Rectal smooth muscle tissue (tissue), 1 donor: ENCODE data around the gene TTBK1.

Experiments used
- H3K27ac ChIP-seq: one replicate; pipeline ENCODE4 v1.7.0; 2013; ENCODE audit warnings: low read depth, low read length, inconsistent platforms
- H3K27me3 ChIP-seq: one replicate; pipeline ENCODE4 v1.7.0; 2013; ENCODE audit warnings: low read length; ENCODE audit not compliant: control insufficient read depth, insufficient read depth
- H3K36me3 ChIP-seq: one replicate; pipeline ENCODE4 v1.7.0; 2013; ENCODE audit warnings: low read length; ENCODE audit not compliant: control insufficient read depth, insufficient read depth
- H3K4me1 ChIP-seq: one replicate; pipeline ENCODE4 v1.7.0; 2013; ENCODE audit warnings: low read length; ENCODE audit not compliant: control insufficient read depth, insufficient read depth
- H3K4me3 ChIP-seq: one replicate; pipeline ENCODE4 v1.7.0; 2013; ENCODE audit warnings: low read length
- H3K9ac ChIP-seq: one replicate; pipeline ENCODE4 v1.7.0; 2013; ENCODE audit warnings: low read length

The TTBK1 gene

DNA sequence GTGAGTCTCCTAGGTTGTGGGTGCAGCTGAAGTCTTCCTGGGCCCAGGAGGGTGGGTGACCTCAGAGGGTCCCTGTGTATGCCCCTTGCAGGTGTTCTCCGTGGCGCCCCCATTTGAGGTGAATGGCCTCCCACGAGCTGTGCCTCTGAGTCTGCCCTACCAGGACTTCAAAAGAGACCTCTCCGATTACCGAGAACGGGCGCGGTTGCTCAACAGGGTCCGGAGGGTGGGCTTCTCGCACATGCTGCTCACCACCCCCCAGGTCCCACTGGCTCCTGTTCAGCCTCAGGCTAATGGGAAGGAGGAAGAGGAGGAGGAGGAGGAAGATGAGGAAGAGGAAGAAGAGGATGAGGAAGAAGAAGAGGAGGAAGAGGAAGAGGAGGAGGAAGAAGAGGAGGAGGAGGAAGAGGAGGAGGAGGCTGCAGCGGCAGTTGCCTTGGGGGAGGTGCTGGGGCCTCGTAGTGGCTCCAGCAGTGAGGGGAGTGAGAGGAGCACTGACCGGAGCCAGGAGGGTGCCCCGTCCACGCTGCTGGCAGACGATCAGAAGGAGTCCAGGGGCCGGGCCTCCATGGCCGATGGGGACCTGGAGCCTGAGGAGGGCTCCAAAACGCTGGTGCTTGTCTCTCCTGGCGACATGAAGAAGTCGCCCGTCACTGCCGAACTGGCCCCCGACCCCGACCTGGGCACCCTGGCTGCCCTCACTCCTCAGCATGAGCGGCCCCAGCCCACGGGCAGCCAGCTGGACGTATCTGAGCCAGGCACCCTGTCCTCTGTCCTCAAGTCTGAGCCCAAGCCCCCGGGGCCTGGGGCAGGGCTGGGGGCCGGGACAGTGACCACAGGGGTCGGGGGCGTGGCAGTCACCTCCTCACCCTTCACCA is 39.6 kb downstream of the TTBK1 start:
- H3K27me3 ChIP-seq, result peaks cover 3% of the 10 kb centered on the region
- no peaks in the 10 kb centered on the region for H3K36me3 ChIP-seq
- H3K9ac ChIP-seq, result no peak overlapping the region
- H3K27ac ChIP-seq, result no peak overlapping the region
- H3K4me3 ChIP-seq, result no peak overlapping the region
- peaks cover 5% of the 10 kb centered on the region for H3K4me1 ChIP-seq

DNA sequence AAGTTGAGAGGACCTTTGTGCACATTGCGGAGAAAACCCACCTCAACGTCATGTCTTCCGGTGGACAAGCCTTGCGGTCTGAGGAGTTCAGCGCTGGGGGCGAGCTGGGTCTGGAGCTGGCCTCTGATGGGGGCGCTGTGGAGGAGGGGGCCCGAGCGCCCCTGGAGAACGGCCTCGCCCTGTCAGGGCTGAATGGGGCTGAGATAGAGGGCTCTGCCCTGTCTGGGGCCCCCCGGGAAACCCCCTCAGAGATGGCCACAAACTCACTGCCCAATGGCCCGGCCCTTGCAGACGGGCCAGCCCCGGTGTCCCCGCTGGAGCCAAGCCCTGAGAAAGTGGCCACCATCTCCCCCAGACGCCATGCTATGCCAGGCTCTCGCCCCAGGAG is 40.2 kb downstream of the TTBK1 start:
- H3K27ac ChIP-seq, result no peak overlapping the region
- no peaks in the 10 kb centered on the region for H3K36me3 ChIP-seq
- H3K4me3 ChIP-seq, result no peak overlapping the region
- peaks cover 2% of the 10 kb centered on the region for H3K4me1 ChIP-seq
- H3K27me3 ChIP-seq, result peaks cover 3% of the 10 kb centered on the region
- no peak overlapping the region for H3K9ac ChIP-seq

DNA sequence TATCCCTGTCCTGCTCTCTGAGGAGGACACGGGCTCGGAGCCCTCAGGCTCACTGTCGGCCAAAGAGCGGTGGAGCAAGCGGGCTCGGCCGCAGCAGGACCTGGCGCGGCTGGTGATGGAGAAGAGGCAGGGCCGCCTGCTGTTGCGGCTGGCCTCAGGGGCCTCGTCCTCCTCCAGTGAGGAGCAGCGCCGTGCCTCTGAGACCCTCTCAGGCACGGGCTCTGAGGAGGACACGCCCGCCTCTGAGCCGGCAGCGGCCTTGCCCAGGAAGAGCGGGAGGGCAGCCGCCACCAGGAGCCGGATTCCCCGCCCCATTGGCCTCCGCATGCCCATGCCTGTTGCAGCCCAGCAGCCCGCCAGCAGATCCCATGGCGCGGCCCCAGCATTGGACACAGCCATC is 40.6 kb downstream of the TTBK1 start:
- H3K4me1 ChIP-seq, result no peaks in the 10 kb centered on the region
- H3K4me3 ChIP-seq, result no peak overlapping the region
- no peak overlapping the region for H3K27ac ChIP-seq
- H3K27me3 ChIP-seq, result peaks cover 3% of the 10 kb centered on the region
- no peak overlapping the region for H3K9ac ChIP-seq
- H3K36me3 ChIP-seq, result no peaks in the 10 kb centered on the region

DNA sequence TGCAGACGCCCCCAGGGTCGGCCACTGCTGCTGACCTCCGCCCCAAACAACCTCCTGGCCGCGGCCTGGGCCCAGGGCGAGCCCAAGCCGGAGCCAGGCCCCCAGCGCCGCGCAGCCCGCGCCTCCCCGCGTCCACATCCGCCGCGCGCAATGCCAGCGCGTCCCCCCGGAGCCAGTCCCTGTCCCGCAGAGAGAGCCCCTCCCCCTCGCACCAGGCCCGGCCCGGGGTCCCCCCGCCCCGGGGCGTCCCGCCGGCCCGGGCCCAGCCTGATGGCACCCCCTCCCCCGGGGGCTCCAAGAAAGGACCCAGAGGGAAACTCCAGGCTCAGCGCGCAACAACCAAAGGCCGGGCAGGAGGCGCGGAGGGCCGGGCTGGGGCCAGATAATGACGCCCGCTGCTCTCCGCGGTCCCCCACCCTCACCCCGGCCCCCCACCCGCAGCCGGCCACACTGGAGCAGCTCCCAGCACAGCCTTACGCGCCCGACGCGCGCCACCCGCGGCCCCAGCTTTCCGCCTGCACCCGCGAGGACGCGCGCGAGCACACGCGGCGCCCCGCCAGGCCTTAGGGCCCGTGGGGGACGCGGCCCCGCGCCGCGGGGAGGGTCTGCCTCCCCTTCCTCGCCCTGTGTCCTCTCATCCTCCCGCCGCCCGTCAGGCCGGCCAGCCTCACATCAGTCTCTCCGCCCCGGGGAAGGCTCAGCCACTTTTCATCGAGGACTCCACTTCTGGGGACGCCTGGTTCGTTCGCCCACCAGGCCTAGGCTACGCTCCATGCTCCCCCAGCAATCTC is 41.9 kb downstream of the TTBK1 start:
- no peak overlapping the region for H3K4me3 ChIP-seq
- H3K27me3 ChIP-seq, result peaks cover 3% of the 10 kb centered on the region
- H3K27ac ChIP-seq, result no peak overlapping the region
- H3K36me3 ChIP-seq, result no peaks in the 10 kb centered on the region
- no peaks in the 10 kb centered on the region for H3K4me1 ChIP-seq
- no peak overlapping the region for H3K9ac ChIP-seq

DNA sequence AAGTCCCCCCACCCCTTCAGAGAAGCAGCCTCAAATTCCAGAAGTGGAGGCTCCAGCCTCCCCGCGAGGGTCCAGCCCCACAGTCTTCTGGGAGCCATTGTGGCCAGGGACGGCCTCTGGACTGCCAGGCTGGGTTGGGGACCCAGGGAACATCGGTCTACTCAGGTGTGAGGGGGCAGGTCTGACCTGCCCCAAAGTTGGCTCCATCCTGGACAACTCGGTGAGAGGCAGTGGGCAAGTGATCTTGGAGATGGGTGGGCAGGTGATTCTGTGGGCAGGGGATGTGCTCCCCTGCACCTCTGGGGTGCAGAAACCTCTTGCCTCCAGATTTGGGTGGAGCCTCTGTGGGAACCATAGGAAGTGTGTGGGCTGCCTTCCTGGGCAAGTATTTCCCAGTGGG is 42.6 kb downstream of the TTBK1 start:
- no peak overlapping the region for H3K9ac ChIP-seq
- no peaks in the 10 kb centered on the region for H3K4me1 ChIP-seq
- peaks cover 3% of the 10 kb centered on the region for H3K27me3 ChIP-seq
- no peaks in the 10 kb centered on the region for H3K36me3 ChIP-seq
- H3K27ac ChIP-seq, result no peak overlapping the region
- H3K4me3 ChIP-seq, result no peak overlapping the region

DNA sequence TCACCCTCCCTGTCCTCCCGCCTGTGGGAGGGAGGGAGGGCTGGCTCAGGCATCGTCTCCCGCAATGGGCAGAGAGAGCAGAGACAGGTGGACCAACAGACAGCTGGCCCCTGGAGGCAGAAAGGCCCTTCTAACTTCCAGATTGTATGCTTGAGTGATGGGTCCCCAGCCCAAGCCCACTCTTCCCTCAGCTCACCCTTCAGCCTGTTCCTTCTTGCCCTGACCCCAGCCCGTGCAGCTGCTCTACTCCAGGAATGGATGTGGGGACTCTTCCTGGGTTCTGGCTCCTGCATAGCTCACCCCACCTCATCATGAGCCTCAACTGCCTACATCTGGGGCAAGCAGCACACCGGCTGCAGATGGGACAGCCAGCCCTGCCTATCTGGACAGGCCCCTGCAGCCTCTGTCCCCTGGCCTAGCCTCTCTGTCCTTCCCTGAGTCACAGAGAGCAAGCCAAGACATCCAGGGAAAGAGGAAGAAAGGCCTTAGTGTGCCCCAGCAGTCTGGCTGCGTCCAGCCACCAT is 43.2 kb downstream of the TTBK1 start:
- Histone ChIP-seq H3K27me3 (peaks cover 3% of the 10 kb centered on the region), H3K4me1 (no peaks in the 10 kb centered on the region), H3K36me3 (no peaks in the 10 kb centered on the region), H3K4me3 (no peak overlapping the region), H3K9ac (peak overlapping the region; percentile 21), H3K27ac (no peak overlapping the region)

DNA sequence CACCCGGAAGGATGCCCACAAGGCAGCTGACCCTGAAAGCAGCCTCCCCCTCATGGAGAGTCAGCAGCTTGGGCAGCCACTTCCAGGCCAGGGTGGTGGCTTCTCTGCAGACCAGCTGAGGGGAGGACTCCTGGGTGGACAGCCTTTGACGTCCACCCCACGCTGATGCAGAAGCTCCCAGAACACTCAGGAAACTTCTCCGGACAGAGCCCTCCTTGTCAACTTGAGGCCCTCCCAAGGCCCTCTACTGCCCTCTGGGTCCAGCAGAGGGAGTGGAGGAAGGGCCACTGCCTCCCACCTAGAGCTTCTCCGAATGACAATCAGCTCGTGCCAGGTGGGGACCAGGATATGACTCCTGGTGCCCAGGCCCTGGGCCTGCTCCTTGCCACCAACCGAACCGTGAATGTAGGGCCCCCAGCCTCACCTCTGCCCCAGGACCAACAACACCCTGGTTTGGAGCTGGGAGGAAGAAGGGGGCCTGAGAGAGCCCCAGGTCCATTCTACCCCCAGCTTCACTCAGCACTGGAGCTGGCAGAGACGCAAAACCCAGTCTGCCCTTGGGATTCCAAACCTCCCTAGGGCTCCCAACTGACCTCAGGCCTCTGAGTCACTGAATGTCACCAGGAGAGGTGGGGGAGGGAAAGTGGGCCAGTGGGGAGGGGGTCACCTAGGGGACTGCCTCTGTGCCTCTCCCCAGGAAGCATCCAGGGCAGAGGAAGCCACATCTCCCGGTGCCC is 43.9 kb downstream of the TTBK1 start:
- Histone ChIP-seq H3K27ac (no peak overlapping the region), H3K27me3 (peaks cover under 1% of the 10 kb centered on the region), H3K9ac (no peak overlapping the region), H3K36me3 (no peaks in the 10 kb centered on the region), H3K4me1 (no peaks in the 10 kb centered on the region), H3K4me3 (no peak overlapping the region)

DNA sequence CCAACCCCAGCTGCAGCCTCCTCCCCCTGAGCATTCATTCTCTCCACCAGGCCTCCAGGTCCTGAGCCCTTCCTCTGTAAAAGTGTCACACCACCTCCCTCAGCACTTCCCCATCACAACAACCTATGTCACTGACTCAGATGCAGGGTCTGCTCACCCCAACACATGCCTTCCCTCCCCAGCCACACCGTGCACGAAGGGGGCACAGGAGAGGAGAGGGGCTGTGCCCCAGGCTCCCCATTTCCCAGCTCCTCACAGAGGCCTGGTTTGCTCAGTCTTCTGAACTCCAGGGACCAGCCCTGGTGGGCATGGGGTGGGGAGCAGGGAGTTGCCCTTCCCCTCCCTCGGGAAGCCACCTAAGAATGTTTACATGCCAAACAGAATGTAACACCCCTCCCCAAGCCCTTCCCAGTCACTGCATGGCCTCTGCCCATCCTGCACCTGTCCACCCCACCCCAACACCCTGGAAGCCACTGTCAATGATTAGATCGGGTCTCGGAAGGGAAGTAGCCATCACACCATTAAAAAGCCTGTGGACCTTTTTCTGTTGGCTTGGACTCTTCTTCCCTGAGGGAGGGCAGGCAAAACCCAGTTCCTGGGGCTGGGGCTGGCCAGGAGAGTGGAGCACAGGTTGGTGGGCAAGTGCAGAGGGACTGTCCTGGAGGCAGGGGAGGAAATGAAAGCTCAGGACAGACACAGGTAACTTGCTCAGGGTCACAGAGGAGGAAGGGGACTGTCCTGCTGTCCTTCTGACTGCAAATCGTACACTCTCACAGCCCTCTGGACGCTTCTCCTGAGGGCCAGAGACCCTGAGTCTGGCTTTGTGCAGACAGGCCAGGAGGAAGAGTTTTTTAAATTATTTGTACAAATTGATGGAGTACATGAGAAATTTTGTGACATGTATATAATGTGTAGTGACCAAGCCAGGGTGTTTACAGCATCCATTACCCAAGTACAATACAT is 44.7 kb downstream of the TTBK1 start:
- Histone ChIP-seq H3K9ac (no peak overlapping the region), H3K27me3 (no peaks in the 10 kb centered on the region), H3K36me3 (no peaks in the 10 kb centered on the region), H3K4me3 (no peak overlapping the region), H3K4me1 (no peaks in the 10 kb centered on the region), H3K27ac (no peak overlapping the region)

DNA sequence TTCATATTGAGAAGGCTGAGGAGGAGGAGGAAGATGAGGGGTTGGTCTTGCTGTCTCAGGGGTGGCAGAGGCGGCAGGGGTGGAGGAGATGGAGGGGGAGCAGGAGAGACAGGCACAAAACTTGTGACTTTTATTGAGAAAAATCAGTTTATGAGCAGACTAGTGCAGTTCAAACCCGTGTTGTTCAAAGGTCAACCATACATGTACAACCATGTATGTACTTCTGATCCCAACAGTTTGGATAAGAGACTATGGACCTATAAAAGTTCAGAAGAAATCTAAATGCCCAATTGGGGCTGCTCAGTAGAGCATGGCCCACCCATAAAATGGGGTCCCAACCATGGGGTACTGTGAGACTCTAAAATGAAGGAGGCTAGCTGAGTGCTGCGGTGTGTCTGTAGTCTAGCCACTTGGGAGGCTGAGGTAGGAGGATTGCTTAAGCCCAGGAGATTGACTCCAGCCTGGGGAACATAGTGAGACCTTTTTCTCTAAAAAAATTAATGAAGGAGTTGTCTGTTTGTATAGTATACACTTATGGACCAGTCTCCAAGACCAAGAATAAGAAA is 47.1 kb downstream of the TTBK1 start:
- no peak overlapping the region for H3K4me3 ChIP-seq
- H3K36me3 ChIP-seq, result no peaks in the 10 kb centered on the region
- no peaks in the 10 kb centered on the region for H3K4me1 ChIP-seq
- no peak overlapping the region for H3K9ac ChIP-seq
- H3K27me3 ChIP-seq, result no peaks in the 10 kb centered on the region
- H3K27ac ChIP-seq, result no peak overlapping the region

DNA sequence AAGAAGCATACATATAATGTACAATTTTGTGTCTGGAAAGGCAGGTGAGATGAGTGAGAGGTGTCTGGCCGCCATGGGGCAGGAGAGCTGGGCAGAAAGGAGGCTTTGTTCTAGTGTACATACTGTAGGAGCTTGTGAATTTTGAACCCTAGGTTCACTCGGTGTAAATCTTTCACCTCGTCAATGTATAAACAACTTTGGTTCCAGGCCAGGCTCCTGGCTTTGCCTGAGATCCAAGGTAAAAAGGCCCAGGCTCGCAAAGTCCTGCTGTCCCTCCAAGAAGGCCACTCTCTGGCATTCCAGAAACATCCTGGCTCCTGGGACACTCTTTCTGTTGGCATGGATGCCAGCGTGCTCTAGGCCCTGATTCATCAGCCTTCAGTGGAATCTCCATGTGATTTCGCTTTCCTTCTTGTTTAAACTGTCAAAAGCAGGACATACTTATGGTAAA is 47.6 kb downstream of the TTBK1 start:
- Histone ChIP-seq H3K4me1 (no peaks in the 10 kb centered on the region), H3K27me3 (no peaks in the 10 kb centered on the region), H3K9ac (no peak overlapping the region), H3K36me3 (no peaks in the 10 kb centered on the region), H3K27ac (no peak overlapping the region), H3K4me3 (no peak overlapping the region)

DNA sequence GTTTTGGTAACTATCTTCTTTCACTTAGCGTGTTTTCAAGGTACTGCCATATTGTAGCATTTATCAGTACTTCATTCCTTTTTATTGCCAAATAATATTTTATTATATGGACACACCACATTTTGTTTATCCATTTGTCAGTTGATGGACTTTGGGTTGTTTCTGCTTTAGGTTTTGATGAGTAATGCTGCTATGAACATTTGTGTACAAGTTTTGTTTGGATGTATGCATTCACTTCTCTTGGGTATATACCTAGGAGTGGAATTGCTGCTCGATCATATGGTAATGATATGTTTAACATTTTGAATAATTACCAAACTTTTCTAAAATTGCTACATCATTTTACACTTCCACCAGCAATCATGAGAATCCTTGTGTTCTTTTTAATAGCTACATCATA is 48.4 kb downstream of the TTBK1 start:
- Histone ChIP-seq H3K27ac (no peak overlapping the region), H3K4me3 (no peak overlapping the region), H3K9ac (no peak overlapping the region), H3K4me1 (no peaks in the 10 kb centered on the region), H3K27me3 (no peaks in the 10 kb centered on the region), H3K36me3 (no peaks in the 10 kb centered on the region)
